ENCODE results near the gene SAMD15. TPM values are rescaled to one million over a fixed set of nuclear protein-coding genes. Genes with fewer than 3 reads are reported as not detected.
"Not testable (repeated sequence)": the region's sequence is repeated elsewhere in the genome, so short reads cannot be mapped to it uniquely, and the experiment has no call there.

The SAMD15 gene
- total RNA-seq, result under 1 TPM in 1 of 4 donors, not detected in 3; 0.11 TPM

GRCh38 chr14:77376771-77377501, at the start of gene SAMD15, which contains the start of gene TMED8:
Gene SAMD15, plus strand, starts transcription at chr14:77377379. Its CDS starts 40 bp downstream, at chr14:77377419.
Gene TMED8, minus strand, starts transcription at chr14:77377094. Its CDS starts 41 bp downstream, at chr14:77377053.
- peak; percentile 97 to 98 for ATAC-seq
- intact Hi-C loops (cut with DNase I; ENCODE audit: low total_unique reads), result loop anchor here (1.0 to 5.0 kb wide), 2 partner anchors 56 to 75 kb away; partner anchors contain the start of gene GSTZ1
- in situ Hi-C loops (cut with MboI; ENCODE audit: low sequenced_read_pairs in 4 of 4), result no loop called here

GRCh38 chr14:77329872-77330271, 47.3 kb upstream of the SAMD15 start:
- in situ Hi-C loops (cut with MboI; ENCODE audit: low sequenced_read_pairs in 4 of 4) (no loop called here), intact Hi-C loops (cut with DNase I; ENCODE audit: low total_unique reads) (no loop called here)
- no peak for ATAC-seq
- no peak overlapping the region for H3K4me3 ChIP-seq
- no peaks in the 10 kb centered on the region for H3K4me1 ChIP-seq
- no peak for DNase-seq
- TF ChIP-seq CTCF (IDR thresholded peaks at IDR 0.05 in 4 of 5, conservative IDR thresholded peaks at IDR 0.05 in 1 of 5) (no peak), POLR2A (IDR thresholded peaks at IDR 0.05) (no peak)
- no peaks in the 10 kb centered on the region for H3K27me3 ChIP-seq
- H3K9me3 ChIP-seq, result no peaks in the 10 kb centered on the region
- no peaks in the 10 kb centered on the region for H3K36me3 ChIP-seq
- no peak overlapping the region for H3K27ac ChIP-seq

More at GRCh38 chr14:77376771-77377501, at the start of gene SAMD15, which contains the start of gene TMED8:
- peak within 1 kb of the TSS; percentile 85 to 99 (median 86) for H3K4me3 ChIP-seq
- peaks cover 11 to 12% of the 10 kb centered on the region in 2 donors for H3K4me1 ChIP-seq
- no peaks in the 10 kb centered on the region for H3K9me3 ChIP-seq
- H3K27me3 ChIP-seq, result no peaks in the 10 kb centered on the region
- H3K27ac ChIP-seq, result peak within 1 kb of the TSS; percentile 64 to 76 (median 74)
- TF ChIP-seq CTCF (IDR thresholded peaks at IDR 0.05 in 4 of 5, conservative IDR thresholded peaks at IDR 0.05 in 1 of 5) (peak in 3 of 5 experiments; percentile 26 to 53 (median 50)), POLR2A (IDR thresholded peaks at IDR 0.05) (no peak)
- no peaks in the 10 kb centered on the region for H3K36me3 ChIP-seq
- peak; percentile 43 to 68 for DNase-seq

- no peaks in the 10 kb centered on the region for H3K27me3 ChIP-seq
- H3K27ac ChIP-seq, result no peak overlapping the region
- ATAC-seq, result no peak
- H3K9me3 ChIP-seq, result no peaks in the 10 kb centered on the region
- no peak for DNase-seq
- no peaks in the 10 kb centered on the region for H3K36me3 ChIP-seq
- in situ Hi-C loops (cut with MboI; ENCODE audit: low sequenced_read_pairs in 4 of 4) (no loop called here), intact Hi-C loops (cut with DNase I; ENCODE audit: low total_unique reads) (no loop called here)
- TF ChIP-seq POLR2A (IDR thresholded peaks at IDR 0.05), result no peak
- TF ChIP-seq CTCF (IDR thresholded peaks at IDR 0.05 in 4 of 5, conservative IDR thresholded peaks at IDR 0.05 in 1 of 5), result no peak
- H3K4me3 ChIP-seq, result no peak overlapping the region
- no peaks in the 10 kb centered on the region for H3K4me1 ChIP-seq
Observed at GRCh38 chr14:77335576-77335975, 41.6 kb upstream of the SAMD15 start.

- DNase-seq; H3K36me3 ChIP-seq; intact Hi-C loops (cut with DNase I; ENCODE audit: low total_unique reads); H3K4me3 ChIP-seq; H3K27ac ChIP-seq; H3K9me3 ChIP-seq; ATAC-seq; in situ Hi-C loops (cut with MboI; ENCODE audit: low sequenced_read_pairs in 4 of 4); H3K4me1 ChIP-seq; H3K27me3 ChIP-seq: not testable (repeated sequence)
Observed at GRCh38 chr14:77337255-77337654, 39.9 kb upstream of the SAMD15 start.

GRCh38 chr14:77337880-77338279, 39.3 kb upstream of the SAMD15 start:
- TF ChIP-seq CTCF (IDR thresholded peaks at IDR 0.05 in 4 of 5, conservative IDR thresholded peaks at IDR 0.05 in 1 of 5) (no peak), POLR2A (IDR thresholded peaks at IDR 0.05) (no peak)
- in situ Hi-C loops (cut with MboI; ENCODE audit: low sequenced_read_pairs in 4 of 4) (no loop called here), intact Hi-C loops (cut with DNase I; ENCODE audit: low total_unique reads) (no loop called here)
- no peak for ATAC-seq
- H3K36me3 ChIP-seq, result peaks cover 0 to 8% of the 10 kb centered on the region in 2 donors
- DNase-seq, result no peak
- no peaks in the 10 kb centered on the region for H3K4me1 ChIP-seq
- no peak overlapping the region for H3K27ac ChIP-seq
- H3K4me3 ChIP-seq, result no peak overlapping the region
- no peaks in the 10 kb centered on the region for H3K27me3 ChIP-seq
- H3K9me3 ChIP-seq, result no peaks in the 10 kb centered on the region
